ENCODE results near the gene PLPPR4. TPM values are rescaled to one million over a fixed set of nuclear protein-coding genes. Genes with fewer than 3 reads are reported as not detected.
"Not testable (repeated sequence)": the region's sequence is repeated elsewhere in the genome, so short reads cannot be mapped to it uniquely, and the experiment has no call there.

Gene PLPPR4
- total and polyA plus RNA-seq, 4 donors: 0.02 to 0.61 (median 0.19) TPM

- no peak for TF ChIP-seq ZBTB33 (IDR thresholded peaks at IDR 0.05)
Observed at GRCh38 chr1:99252630-99253029, 11.7 kb upstream of the PLPPR4 start (continued).

GRCh38 chr1:99260402-99260801 lies 3.9 kb upstream of the PLPPR4 start:
- not testable (repeated sequence) for H3K27me3 ChIP-seq (ENCODE audit: control insufficient read depth in 4 of 4, insufficient read depth in 4 of 4, low read length in 3 of 4); DNase-seq (ENCODE audit: low spot score); H3K27ac ChIP-seq (ENCODE audit: low read depth in 1 of 2, low read length in 2 of 2); H3K4me3 ChIP-seq (ENCODE audit: low read depth in 1 of 3, low read length in 3 of 3); H3K9me3 ChIP-seq (ENCODE audit: control insufficient read depth in 4 of 4, low read length in 3 of 4); H3K9ac ChIP-seq (ENCODE audit: low read depth in 1 of 2, low read length in 2 of 2); H3K36me3 ChIP-seq (ENCODE audit: control insufficient read depth in 4 of 4, insufficient read depth in 3 of 4, low read depth in 1 of 4, low read length in 3 of 4)
- 97% methylated on average over 3 of the region's 3 CpGs for WGBS
- H3K4me1 ChIP-seq (ENCODE audit: control insufficient read depth in 4 of 4, insufficient read depth in 4 of 4, low read length in 3 of 4): peaks cover 3 to 12% (median 7%) of the 10 kb centered on the region in 4 donors

GRCh38 chr1:99265124-99265523 lies 832 bp downstream of the PLPPR4 start:
- H3K9ac ChIP-seq (ENCODE audit: low read depth in 1 of 2, low read length in 2 of 2): no peak overlapping the region
- no peak for DNase-seq (ENCODE audit: low spot score)
- no peak overlapping the region for H3K4me3 ChIP-seq (ENCODE audit: low read depth in 1 of 3, low read length in 3 of 3)
- WGBS: 83% methylated on average over 3 of the region's 3 CpGs
- H3K9me3 ChIP-seq (ENCODE audit: control insufficient read depth in 4 of 4, low read length in 3 of 4): no peaks in the 10 kb centered on the region
- TF ChIP-seq ATF3 (IDR thresholded peaks at IDR 0.05) (no peak), RXRA (IDR thresholded peaks at IDR 0.05) (no peak), TAF1 (conservative IDR thresholded peaks at IDR 0.05) (no peak), GABPA (IDR thresholded peaks at IDR 0.05 in 1 of 2, conservative IDR thresholded peaks at IDR 0.05 in 1 of 2) (no peak), NR2F2 (IDR thresholded peaks at IDR 0.05) (no peak), MAX (IDR thresholded peaks at IDR 0.05) (no peak), CTCF (IDR thresholded peaks at IDR 0.05; ENCODE audit: low read depth, low read length, missing input control) (no peak), SP1 (IDR thresholded peaks at IDR 0.05) (no peak), JUND (IDR thresholded peaks at IDR 0.05) (no peak), ZBTB33 (IDR thresholded peaks at IDR 0.05) (no peak), EGR1 (IDR thresholded peaks at IDR 0.05; ENCODE audit: low read depth in 2 of 2) (no peak), FOXA1 (IDR thresholded peaks at IDR 0.05) (no peak), REST (IDR thresholded peaks at IDR 0.05) (no peak), HNF4G (IDR thresholded peaks at IDR 0.05) (no peak), FOXA2 (IDR thresholded peaks at IDR 0.05) (no peak), YY1 (IDR thresholded peaks at IDR 0.05) (no peak), HNF4A (conservative IDR thresholded peaks at IDR 0.05) (no peak), RAD21 (IDR thresholded peaks at IDR 0.05) (no peak)
- no peaks in the 10 kb centered on the region for H3K36me3 ChIP-seq (ENCODE audit: control insufficient read depth in 4 of 4, insufficient read depth in 3 of 4, low read depth in 1 of 4, low read length in 3 of 4)
- no peak overlapping the region for H3K27ac ChIP-seq (ENCODE audit: low read depth in 1 of 2, low read length in 2 of 2)
- H3K27me3 ChIP-seq (ENCODE audit: control insufficient read depth in 4 of 4, insufficient read depth in 4 of 4, low read length in 3 of 4): no peaks in the 10 kb centered on the region
- H3K4me1 ChIP-seq (ENCODE audit: control insufficient read depth in 4 of 4, insufficient read depth in 4 of 4, low read length in 3 of 4): peaks cover 3 to 12% (median 7%) of the 10 kb centered on the region in 4 donors

Data from liver (tissue), 9 donors.